GM12801 (cell line): ENCODE data around the gene IGSF21.

ENCODE experiments used
- TF ChIP-seq, protein P1 (sequence below): IDR thresholded peaks from one replicate; pipeline ENCODE4 v1.5.1; 2011; ENCODE audit warnings: control low read depth; ENCODE audit not compliant: insufficient read length; ENCODE audit errors: extremely low read depth

The IGSF21 gene

DNA sequence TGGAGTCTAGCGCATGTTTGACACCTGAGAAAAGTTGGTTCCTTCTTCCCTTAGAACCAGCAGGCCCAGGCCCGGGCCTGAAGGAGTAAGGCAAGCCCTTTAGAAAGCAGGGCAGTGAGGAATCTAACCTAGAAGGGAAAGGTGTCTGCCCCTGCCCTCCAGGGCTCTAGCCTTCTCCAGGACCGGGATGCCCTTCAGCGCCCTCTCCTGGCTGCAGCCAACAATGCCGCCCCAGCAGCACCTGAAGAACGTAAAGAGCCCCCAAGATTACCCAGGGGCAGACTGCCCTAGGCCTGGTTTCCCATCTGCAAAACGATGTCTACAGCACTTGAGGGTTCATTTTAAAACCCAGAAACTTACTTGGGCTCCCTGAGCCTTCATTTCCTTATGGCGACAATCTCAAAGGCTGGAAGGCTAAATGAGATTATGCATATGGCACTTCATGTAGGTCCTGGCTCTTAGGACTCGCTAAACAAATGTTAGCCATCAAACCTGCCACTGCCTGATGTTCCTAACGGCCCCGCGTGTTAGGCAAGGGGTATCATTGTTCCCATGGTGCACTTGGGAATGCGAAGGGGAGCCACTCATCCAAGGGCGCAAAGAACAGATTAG is 266.4 kb downstream of the IGSF21 start:
- TF ChIP-seq, protein P1, sequence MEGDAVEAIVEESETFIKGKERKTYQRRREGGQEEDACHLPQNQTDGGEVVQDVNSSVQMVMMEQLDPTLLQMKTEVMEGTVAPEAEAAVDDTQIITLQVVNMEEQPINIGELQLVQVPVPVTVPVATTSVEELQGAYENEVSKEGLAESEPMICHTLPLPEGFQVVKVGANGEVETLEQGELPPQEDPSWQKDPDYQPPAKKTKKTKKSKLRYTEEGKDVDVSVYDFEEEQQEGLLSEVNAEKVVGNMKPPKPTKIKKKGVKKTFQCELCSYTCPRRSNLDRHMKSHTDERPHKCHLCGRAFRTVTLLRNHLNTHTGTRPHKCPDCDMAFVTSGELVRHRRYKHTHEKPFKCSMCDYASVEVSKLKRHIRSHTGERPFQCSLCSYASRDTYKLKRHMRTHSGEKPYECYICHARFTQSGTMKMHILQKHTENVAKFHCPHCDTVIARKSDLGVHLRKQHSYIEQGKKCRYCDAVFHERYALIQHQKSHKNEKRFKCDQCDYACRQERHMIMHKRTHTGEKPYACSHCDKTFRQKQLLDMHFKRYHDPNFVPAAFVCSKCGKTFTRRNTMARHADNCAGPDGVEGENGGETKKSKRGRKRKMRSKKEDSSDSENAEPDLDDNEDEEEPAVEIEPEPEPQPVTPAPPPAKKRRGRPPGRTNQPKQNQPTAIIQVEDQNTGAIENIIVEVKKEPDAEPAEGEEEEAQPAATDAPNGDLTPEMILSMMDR: no peak

DNA sequence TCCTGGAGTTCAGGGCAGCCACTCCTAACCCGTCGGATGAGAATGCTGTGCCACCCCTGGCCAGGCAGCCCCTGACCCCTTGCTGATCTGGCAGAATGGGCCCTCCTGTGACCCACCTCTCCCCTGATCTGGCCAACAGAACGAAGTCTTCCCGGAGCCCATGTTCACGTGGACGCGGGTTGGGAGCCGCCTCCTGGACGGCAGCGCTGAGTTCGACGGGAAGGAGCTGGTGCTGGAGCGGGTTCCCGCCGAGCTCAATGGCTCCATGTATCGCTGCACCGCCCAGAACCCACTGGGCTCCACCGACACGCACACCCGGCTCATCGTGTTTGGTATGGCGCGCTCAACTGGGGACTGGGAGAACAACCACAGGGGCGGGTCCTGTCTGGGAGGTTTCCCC is 269.1 kb downstream of the IGSF21 start:
- TF ChIP-seq, protein P1: no peak

DNA sequence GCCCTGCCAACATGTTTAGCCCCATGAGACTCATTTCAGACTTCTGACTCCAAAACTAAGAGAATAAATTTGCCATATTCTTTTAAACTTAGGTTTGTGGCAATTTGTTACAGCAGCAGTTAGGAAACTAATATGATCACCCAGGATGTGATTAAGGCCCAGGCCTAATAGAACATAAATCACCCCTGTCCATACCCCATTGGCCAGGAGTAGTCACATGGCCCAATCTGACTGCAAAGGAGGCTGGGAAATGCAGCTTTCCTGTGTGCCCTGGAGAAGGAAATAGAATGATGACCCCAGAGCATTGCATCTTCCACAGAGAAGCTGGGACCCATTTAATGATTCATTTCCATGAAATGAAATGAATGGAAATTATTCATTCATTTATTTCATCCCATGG is 272.7 kb downstream of the IGSF21 start:
- TF ChIP-seq, protein P1: no peak

DNA sequence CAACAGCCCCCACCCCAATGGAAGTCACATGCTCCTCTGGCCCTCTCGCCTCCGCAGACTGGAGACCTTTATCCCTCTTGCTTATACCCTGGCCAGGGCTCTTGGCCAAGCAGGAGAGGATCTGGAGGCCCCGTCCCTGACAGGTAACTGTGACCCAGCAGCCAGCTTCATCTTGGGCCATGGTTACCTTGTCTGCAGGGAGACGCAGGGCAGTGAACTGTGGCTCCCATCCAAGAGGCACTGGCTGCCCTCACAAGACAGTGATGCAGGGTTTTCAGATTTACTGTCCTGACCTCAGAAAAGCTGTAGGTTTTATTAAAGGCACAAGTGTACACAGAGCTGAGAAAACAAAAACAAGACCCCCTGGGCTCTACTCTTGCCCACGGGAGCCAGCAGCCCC is 276.5 kb downstream of the IGSF21 start:
- TF ChIP-seq, protein P1: no peak

DNA sequence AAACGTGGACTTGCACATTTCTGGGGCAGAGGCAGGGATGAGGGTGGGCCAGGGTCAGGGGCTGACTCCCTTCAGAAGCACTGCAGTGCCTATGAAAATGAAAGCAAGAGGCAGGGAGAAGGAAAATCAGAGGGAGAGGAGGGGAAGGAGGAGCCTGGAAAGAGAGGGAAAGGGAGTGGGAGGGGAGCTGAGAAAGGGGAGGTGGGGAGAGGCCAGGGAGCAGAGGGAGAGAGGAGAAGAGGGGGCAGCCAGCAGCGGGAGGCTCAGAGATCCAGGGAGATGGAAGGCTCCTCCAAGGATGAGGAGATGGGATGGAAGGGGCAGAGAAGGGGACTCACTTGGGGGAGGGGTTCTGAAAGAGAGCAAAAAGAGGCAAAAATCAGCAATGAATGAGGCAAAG is 276.9 kb downstream of the IGSF21 start:
- TF ChIP-seq, protein P1: no peak

DNA sequence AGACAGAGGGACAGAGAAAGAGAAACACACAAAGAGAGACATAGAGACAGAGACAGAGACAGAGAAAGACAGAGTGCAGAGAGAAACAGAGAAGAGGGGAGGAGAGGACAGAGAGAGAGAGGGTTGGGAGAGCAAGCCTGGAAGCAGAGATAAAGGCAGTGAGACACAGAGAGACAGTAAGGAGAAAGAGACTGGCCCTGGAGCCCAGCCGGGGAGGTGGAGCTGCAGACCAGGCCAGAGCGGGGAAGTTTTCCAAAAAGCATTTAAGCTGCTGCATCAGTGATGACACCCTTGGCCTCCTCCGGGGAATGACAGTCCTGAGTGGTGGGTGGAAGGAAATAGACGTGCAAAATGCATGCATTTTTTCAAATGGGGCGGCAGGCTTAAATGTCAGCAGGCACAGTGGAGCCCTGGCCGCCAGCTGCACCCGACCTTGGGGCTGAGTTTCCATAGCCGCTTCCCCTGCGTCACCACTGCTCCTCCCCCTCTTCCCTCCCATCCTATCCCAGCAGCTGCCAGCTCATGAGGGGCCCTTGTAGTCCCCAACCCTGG is 277.7 kb downstream of the IGSF21 start:
- TF ChIP-seq, protein P1: no peak

DNA sequence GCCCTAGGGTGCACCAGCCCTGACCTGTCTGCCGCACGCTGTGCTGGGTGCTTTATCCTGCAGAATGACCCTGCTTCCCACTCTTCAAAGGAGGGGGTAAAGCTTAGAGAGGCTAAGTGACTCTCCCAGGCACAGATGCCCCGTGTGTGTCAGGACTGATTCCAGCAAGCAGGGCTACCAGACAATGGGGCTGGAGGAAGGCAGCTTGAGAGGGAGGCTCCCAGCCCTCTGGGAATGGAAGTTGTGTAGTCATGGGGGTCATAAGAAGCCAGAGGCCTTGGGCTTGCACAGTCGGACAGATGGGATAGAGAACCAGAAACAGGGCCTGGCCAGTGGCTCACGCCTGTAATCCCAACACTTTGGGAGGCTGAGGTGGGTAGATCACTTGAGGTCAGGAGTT is 279.0 kb downstream of the IGSF21 start:
- TF ChIP-seq, protein P1: no peak
